HG02571 (cell line): ENCODE results near the gene FAM171A1.

Experiments used
- ATAC-seq: cut with Tn5 transposase; IDR thresholded peaks from one replicate; pipeline ENCODE4 v1.9.1; 2021; ENCODE audit warnings: mild to moderate bottlenecking, moderate library complexity; ENCODE audit not compliant: unreplicated experiment

Gene FAM171A1

DNA sequence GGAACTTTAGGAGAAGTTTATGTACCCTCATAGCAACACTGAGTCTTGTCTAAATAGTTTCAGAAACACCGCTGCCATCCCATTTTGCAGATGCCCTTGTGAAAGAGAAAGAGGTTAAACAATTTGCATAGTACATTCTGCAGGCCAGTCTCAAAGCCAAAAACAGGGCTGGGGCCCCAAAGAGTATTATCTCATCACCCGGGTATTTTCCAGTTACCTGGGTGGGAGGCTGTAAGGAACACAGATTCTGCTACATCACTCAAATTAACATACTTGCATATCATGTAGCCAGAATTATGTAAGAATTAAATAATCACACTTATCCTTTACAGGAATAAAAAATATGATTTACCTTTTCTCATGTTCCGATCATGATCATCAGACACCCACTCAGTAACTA, 3.1 kb upstream of the FAM171A1 start:
- ATAC-seq: no peak

GRCh38 chr10:15373199-15373598, 2.1 kb upstream of the FAM171A1 start:
- no peak for ATAC-seq

GRCh38 chr10:15370212-15370855, 755 bp downstream of the FAM171A1 start:
- no peak for ATAC-seq

- no peak for ATAC-seq
Observed at GRCh38 chr10:15369256-15370211, 1.6 kb downstream of the FAM171A1 start.

DNA sequence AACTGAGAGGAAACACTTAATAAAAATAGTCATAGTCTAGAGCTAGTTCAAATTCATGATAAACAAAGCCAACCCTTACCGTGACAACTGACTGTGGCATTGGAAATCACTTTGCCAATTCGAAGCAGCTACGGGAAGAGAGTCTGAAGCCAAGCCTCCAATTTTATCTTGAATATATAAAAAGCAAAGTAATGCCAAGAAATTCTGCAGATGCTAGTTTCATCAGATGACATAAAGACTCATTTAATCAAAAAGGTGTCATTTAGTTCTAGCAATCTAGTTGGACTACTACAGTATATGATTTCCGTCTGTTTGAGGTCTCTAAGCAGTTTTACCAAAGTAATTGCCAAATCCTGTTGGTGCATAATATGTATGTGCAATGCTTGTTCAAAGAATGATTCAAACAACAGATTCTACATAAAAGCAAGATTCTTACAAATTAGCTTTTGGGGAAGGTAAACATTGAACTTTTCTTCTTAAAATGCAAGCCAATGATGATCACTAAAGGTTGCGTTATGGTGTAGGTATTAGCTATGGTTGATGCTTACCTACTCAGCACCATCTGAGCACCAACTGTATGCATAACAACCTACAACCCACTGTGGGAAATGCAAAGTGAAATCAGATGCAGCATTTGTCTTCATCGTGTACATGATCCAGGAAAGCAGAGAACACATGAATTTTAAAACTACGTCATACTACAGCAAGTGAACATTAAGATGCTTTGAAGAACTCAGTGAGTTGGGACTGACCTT, 2.8 kb downstream of the FAM171A1 start:
- ATAC-seq: no peak

- no peak for ATAC-seq
Observed at GRCh38 chr10:15367296-15368085, 3.6 kb downstream of the FAM171A1 start.

DNA sequence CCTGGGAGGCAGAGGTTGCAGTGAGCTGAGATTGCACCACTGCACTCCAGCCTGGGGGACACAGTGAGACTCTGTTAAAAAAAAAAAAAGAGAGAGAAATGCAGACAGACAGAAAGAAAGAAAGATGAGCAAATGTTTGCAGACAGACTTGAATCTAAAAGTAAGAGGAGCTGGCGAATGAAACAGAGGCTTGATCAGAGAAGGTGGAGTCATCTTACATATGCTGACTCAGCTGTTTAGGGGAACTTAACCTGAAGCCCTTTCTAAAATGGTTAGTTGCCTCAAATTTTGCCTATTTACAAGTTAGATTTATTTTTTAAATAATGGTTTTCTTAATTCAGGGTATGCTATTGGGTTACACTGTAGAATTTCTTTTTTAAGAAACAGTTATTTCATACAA, 5.4 kb downstream of the FAM171A1 start:
- ATAC-seq: no peak

DNA sequence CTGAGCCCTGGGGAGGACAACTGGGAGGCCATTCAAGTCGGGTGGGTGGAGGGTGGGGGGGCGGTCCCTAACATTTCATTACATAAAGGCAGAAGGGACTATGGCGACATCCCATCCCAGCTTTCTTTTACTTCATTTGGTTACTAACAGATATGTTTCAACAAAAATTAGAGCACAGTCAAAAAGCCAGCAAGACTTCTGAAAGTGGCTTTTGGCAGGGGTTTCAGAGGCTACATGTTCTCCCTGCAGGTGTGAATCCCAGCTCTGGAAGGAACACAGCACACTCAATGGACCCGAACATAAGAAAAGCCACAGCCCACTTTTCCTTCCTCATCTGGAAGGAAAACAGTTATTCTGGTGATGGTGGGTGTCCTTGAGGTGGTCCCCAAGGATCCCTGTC, 7.1 kb downstream of the FAM171A1 start:
- ATAC-seq: no peak

- no peak for ATAC-seq
Observed at GRCh38 chr10:15363031-15363430, 8.1 kb downstream of the FAM171A1 start.

DNA sequence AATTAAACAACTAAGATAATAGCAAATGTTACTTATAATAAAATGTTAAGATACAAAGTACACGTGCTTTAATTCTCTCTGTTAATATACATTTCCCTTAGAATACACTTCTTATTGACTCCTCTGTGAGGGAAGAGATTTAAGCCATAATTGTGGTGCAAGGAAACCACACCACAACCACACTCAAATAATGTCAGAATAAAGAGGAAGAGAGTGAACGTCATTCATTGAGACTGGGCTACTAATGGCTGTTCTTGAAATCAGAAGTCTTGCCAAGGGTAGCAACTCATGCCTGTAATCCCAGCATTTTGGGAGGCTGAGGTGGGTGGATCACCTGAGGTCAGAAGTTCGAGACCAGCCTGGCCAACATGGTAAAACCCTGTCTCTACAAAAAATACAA, 10.0 kb downstream of the FAM171A1 start:
- no peak for ATAC-seq

DNA sequence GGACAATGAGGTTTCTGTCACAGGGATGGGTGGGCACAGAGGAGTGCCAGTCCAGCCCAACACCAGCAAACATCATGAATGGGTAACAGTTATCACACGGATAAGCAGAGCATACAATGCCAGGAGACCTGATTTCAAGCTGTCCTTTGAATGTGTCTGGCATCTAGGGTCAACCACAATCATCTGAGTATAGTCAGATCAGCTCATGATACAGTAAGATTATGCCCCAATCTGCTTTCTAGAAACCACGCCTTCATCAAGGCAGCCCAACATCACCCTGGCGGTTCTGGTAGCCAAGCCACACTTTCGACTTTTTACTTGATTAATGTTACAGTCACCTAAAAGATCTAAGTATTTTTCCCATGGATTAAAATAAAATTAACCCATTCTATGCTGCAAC, 10.5 kb downstream of the FAM171A1 start:
- ATAC-seq: no peak

DNA sequence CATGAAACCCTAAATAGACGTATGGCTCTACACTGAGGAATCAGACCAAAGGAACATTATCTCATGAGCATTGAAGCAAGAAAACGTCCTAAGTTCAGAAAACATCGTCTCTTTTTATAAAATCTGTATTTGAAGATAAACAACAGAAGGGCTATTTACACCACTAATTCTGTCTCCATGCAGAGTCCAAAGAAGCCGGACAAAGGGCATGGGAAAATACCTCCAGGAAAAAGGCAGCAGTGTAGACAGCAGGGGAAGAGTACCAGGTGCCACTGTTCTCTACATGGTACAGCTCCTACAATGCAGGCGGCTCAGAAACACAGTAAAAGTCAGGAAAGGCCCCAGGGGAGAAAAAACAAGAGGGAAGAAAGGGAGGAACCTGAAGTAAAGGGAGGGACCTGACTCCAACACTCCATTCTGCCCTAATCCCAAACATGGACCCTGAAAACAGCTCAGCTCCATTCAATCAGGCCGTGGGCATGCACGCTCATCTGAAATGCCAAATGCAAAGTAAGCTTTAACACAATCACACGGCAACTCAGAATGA, 17.5 kb downstream of the FAM171A1 start:
- ATAC-seq: no peak

GRCh38 chr10:15352836-15353235, 18.3 kb downstream of the FAM171A1 start:
- ATAC-seq: no peak

DNA sequence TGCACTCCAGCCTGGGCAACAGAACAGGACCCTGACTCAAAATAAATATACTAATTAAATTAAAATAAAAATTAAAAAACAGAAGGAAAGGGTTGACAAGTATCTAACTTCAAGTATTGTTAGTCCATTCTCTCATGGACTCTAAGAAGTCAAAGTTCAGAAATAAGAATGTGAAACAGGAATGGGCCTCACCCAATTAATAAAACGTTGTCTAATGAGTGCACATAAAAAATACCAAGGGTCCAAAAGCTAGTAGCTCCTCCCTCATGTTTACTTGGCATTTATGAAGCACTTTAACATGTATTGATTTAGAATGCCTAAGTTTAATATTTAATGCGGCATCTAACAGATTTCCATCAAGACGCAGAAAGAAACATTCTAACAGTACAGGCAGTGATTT, 18.9 kb downstream of the FAM171A1 start:
- no peak for ATAC-seq

GRCh38 chr10:15351099-15351820, 19.8 kb downstream of the FAM171A1 start:
- no peak for ATAC-seq

GRCh38 chr10:15349112-15349511, 22.0 kb downstream of the FAM171A1 start:
- no peak for ATAC-seq

GRCh38 chr10:15348579-15348978, 22.5 kb downstream of the FAM171A1 start:
- no peak for ATAC-seq

DNA sequence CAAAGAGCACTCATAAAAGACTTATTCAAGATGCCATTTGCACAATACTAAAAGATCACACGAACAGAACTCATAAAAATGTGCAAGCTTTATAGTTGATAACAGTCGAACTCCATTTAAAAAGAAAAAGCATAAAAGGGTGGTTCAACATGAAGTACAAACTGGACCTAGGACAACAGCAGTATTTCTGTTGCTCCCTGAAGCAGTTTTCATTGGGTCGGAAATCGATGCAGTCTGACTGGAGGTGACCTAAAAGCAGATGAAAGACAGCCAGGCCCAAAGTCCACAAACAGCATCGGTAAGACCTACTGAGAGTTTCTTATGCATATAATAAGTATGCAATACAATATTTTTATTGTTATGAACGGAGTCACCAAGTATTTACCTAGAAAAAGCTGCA, 23.9 kb downstream of the FAM171A1 start:
- ATAC-seq: no peak

DNA sequence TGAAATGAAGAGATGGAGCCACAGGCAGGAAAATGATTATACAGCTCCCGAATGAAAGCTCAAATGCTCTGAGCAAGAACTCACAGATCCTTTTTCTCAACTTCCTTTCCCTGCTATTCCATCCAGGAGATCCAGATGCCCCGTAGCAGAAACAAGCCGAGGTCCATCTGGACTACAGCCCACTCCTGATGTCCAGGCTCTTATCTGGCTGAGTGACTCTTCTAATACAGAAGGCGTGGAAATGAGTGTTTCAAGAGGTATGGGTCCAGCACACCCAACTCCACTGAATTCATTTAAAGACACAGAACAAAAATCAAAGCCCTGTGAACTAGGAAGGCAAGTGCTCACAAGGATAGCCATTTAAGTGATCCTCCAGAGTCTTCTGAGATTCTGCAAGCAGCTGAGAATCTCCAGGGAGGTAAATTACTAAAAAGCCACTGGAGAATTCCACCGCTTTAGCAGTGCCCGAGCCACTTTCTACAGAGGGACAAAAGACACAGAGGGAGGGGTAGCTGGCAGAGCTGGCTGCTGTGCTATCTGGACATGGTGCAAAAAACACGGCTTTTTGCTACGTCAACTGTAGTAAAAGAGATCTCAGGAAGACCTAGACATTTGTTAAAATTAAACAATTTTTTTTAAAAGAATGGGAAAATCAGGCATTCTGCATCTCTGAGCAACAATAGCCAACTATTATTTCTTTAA, 24.5 kb downstream of the FAM171A1 start:
- ATAC-seq: no peak
